WI38 (cell line): ENCODE data around the gene RNASEH1.

Experiments used
- H3K4me3 ChIP-seq: 2 replicates; pipeline ENCODE4 v1.5.1; 2011; ENCODE audit warnings: low read depth, mild to moderate bottlenecking, control low read depth, low read length
- CTCF ChIP-seq: IDR thresholded peaks from 2 replicates; pipeline ENCODE4 v1.5.1; 2012; ENCODE audit warnings: low read depth, mild to moderate bottlenecking, control low read depth, low read length

The RNASEH1 gene

GRCh38 chr2:3596901-3597417 is 38.8 kb upstream of the RNASEH1 start:
- TF ChIP-seq CTCF, result no peak

GRCh38 chr2:3595985-3596384 is 37.9 kb upstream of the RNASEH1 start:
- no peak overlapping the region for H3K4me3 ChIP-seq
- TF ChIP-seq CTCF, result no peak

More at GRCh38 chr2:3596901-3597417, 38.8 kb upstream of the RNASEH1 start:
- no peak overlapping the region for H3K4me3 ChIP-seq

- no peak overlapping the region for H3K4me3 ChIP-seq
- TF ChIP-seq CTCF, result no peak
These were observed 37.3 kb upstream of the RNASEH1 start for GRCh38 chr2:3595404-3595803.

- TF ChIP-seq CTCF, result no peak
- no peak within 1 kb of the TSS for H3K4me3 ChIP-seq
These were observed 36.6 kb upstream of the RNASEH1 start, which contains the start of gene COLEC11 for GRCh38 chr2:3594493-3595281. Gene COLEC11, plus strand, starts transcription at chr2:3595112. Its CDS starts 9,229 bp downstream, at chr2:3604341.

- H3K4me3 ChIP-seq, result no peak overlapping the region
- TF ChIP-seq CTCF, result no peak
These were observed 31.0 kb upstream of the RNASEH1 start for GRCh38 chr2:3589086-3589485.

GRCh38 chr2:3588084-3588483 is 30.0 kb upstream of the RNASEH1 start:
- no peak for TF ChIP-seq CTCF
- no peak overlapping the region for H3K4me3 ChIP-seq

- no peak for TF ChIP-seq CTCF
- H3K4me3 ChIP-seq, result no peak overlapping the region
These were observed 29.3 kb upstream of the RNASEH1 start for GRCh38 chr2:3587432-3587831.
